ENCODE data around the gene AGXT2. TPM values are rescaled to one million over a fixed set of nuclear protein-coding genes. Genes with fewer than 3 reads are reported as not detected.

The AGXT2 gene
- total and polyA plus RNA-seq, 4 donors = 49.4 to 67.9 (median 50.6) TPM

DNA sequence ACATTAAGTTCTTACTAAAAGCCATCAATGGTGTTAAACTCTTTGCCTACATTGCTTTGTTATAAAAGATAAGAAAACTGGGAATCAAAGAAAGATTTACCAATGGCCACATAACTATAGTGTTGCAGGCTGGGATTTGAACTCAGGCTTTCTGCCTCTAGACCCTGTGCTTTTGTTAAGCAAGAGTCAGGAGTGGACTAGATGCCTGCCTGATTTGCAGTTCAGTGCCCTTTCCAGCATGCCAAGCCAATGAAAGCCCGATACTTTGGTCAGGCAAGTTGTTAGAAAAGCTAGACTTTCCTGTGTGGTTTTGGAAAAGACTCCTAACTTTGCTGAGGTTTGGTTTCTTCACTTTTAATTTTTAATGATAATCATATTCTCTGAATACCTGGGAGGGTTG is 21.4 kb upstream of the AGXT2 start:
- TF ChIP-seq, protein P1, sequence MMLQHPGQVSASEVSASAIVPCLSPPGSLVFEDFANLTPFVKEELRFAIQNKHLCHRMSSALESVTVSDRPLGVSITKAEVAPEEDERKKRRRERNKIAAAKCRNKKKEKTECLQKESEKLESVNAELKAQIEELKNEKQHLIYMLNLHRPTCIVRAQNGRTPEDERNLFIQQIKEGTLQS (IDR thresholded peaks at IDR 0.05) = no peak
- TF ChIP-seq RXRA (IDR thresholded peaks at IDR 0.05) = peak in 1 of 2 donors; percentile 30
- peak; percentile 12 to 17 for TF ChIP-seq HNF4A (conservative IDR thresholded peaks at IDR 0.05)
- Histone ChIP-seq H3K36me3 (ENCODE audit: control insufficient read depth in 4 of 4, insufficient read depth in 3 of 4, low read depth in 1 of 4, low read length in 3 of 4) (peaks cover 0 to 6% (median 2%) of the 10 kb centered on the region in 4 donors), H3K9me3 (ENCODE audit: control insufficient read depth in 4 of 4, low read length in 3 of 4) (no peaks in the 10 kb centered on the region), H3K27me3 (ENCODE audit: control insufficient read depth in 4 of 4, insufficient read depth in 4 of 4, low read length in 3 of 4) (no peaks in the 10 kb centered on the region), H3K9ac (ENCODE audit: low read depth in 1 of 2, low read length in 2 of 2) (no peak overlapping the region), H3K27ac (ENCODE audit: low read depth in 1 of 2, low read length in 2 of 2) (no peak overlapping the region), H3K4me1 (ENCODE audit: control insufficient read depth in 4 of 4, insufficient read depth in 4 of 4, low read length in 3 of 4) (peaks cover 0 to 15% (median 8%) of the 10 kb centered on the region in 4 donors), H3K4me3 (ENCODE audit: low read depth in 1 of 3, low read length in 3 of 3) (no peak overlapping the region)
- 49% methylated on average over 1 of the region's 1 CpG for WGBS
- no peak for DNase-seq (ENCODE audit: low spot score)

DNA sequence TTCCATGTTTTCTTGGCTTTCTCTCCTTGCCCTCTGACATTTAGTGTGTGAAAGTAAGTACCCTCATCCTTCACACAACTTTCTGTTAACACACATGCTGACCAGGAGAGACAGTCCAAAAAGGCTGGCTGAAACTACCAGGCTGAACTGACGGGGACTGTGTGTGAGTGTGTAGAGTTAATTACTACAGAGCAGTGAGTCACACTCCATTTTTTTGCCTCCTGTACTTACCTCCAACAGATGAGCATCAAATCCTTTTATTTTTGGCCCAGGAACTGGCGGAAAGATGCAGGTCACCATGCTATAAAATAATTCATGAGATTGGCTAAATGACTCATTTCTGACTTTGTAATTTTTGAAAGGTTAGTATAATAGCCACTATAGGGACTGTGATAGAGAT is 20.2 kb upstream of the AGXT2 start:
- Histone ChIP-seq H3K36me3 (ENCODE audit: control insufficient read depth in 4 of 4, insufficient read depth in 3 of 4, low read depth in 1 of 4, low read length in 3 of 4) (peaks cover 0 to 6% (median 2%) of the 10 kb centered on the region in 4 donors), H3K4me3 (ENCODE audit: low read depth in 1 of 3, low read length in 3 of 3) (no peak overlapping the region), H3K9ac (ENCODE audit: low read depth in 1 of 2, low read length in 2 of 2) (no peak overlapping the region), H3K4me1 (ENCODE audit: control insufficient read depth in 4 of 4, insufficient read depth in 4 of 4, low read length in 3 of 4) (peaks cover under 1 to 25% (median 19%) of the 10 kb centered on the region in 4 donors), H3K9me3 (ENCODE audit: control insufficient read depth in 4 of 4, low read length in 3 of 4) (no peaks in the 10 kb centered on the region), H3K27me3 (ENCODE audit: control insufficient read depth in 4 of 4, insufficient read depth in 4 of 4, low read length in 3 of 4) (no peaks in the 10 kb centered on the region), H3K27ac (ENCODE audit: low read depth in 1 of 2, low read length in 2 of 2) (no peak overlapping the region)
- no peak for DNase-seq (ENCODE audit: low spot score)
- WGBS = 95% methylated on average over 2 of the region's 2 CpGs
- TF ChIP-seq, protein P2, sequence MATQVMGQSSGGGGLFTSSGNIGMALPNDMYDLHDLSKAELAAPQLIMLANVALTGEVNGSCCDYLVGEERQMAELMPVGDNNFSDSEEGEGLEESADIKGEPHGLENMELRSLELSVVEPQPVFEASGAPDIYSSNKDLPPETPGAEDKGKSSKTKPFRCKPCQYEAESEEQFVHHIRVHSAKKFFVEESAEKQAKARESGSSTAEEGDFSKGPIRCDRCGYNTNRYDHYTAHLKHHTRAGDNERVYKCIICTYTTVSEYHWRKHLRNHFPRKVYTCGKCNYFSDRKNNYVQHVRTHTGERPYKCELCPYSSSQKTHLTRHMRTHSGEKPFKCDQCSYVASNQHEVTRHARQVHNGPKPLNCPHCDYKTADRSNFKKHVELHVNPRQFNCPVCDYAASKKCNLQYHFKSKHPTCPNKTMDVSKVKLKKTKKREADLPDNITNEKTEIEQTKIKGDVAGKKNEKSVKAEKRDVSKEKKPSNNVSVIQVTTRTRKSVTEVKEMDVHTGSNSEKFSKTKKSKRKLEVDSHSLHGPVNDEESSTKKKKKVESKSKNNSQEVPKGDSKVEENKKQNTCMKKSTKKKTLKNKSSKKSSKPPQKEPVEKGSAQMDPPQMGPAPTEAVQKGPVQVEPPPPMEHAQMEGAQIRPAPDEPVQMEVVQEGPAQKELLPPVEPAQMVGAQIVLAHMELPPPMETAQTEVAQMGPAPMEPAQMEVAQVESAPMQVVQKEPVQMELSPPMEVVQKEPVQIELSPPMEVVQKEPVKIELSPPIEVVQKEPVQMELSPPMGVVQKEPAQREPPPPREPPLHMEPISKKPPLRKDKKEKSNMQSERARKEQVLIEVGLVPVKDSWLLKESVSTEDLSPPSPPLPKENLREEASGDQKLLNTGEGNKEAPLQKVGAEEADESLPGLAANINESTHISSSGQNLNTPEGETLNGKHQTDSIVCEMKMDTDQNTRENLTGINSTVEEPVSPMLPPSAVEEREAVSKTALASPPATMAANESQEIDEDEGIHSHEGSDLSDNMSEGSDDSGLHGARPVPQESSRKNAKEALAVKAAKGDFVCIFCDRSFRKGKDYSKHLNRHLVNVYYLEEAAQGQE (IDR thresholded peaks at IDR 0.05) = no peak
- TF ChIP-seq, protein P1 (IDR thresholded peaks at IDR 0.05) = no peak
- TF ChIP-seq NR2F2 (IDR thresholded peaks at IDR 0.05) = no peak
- TF ChIP-seq, protein P3, sequence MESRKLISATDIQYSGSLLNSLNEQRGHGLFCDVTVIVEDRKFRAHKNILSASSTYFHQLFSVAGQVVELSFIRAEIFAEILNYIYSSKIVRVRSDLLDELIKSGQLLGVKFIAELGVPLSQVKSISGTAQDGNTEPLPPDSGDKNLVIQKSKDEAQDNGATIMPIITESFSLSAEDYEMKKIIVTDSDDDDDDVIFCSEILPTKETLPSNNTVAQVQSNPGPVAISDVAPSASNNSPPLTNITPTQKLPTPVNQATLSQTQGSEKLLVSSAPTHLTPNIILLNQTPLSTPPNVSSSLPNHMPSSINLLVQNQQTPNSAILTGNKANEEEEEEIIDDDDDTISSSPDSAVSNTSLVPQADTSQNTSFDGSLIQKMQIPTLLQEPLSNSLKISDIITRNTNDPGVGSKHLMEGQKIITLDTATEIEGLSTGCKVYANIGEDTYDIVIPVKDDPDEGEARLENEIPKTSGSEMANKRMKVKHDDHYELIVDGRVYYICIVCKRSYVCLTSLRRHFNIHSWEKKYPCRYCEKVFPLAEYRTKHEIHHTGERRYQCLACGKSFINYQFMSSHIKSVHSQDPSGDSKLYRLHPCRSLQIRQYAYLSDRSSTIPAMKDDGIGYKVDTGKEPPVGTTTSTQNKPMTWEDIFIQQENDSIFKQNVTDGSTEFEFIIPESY (IDR thresholded peaks at IDR 0.05) = no peak
- TF ChIP-seq FOXA2 (IDR thresholded peaks at IDR 0.05) = no peak
- TF ChIP-seq, protein P4, sequence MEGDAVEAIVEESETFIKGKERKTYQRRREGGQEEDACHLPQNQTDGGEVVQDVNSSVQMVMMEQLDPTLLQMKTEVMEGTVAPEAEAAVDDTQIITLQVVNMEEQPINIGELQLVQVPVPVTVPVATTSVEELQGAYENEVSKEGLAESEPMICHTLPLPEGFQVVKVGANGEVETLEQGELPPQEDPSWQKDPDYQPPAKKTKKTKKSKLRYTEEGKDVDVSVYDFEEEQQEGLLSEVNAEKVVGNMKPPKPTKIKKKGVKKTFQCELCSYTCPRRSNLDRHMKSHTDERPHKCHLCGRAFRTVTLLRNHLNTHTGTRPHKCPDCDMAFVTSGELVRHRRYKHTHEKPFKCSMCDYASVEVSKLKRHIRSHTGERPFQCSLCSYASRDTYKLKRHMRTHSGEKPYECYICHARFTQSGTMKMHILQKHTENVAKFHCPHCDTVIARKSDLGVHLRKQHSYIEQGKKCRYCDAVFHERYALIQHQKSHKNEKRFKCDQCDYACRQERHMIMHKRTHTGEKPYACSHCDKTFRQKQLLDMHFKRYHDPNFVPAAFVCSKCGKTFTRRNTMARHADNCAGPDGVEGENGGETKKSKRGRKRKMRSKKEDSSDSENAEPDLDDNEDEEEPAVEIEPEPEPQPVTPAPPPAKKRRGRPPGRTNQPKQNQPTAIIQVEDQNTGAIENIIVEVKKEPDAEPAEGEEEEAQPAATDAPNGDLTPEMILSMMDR (IDR thresholded peaks at IDR 0.05; ENCODE audit: low read depth, low read length, missing input control) = no peak
- no peak for TF ChIP-seq HNF4A (conservative IDR thresholded peaks at IDR 0.05)
- TF ChIP-seq GABPA (IDR thresholded peaks at IDR 0.05 in 1 of 2, conservative IDR thresholded peaks at IDR 0.05 in 1 of 2) = no peak
- no peak for TF ChIP-seq EGR1 (IDR thresholded peaks at IDR 0.05; ENCODE audit: low read depth in 2 of 2)
- TF ChIP-seq YY1 (IDR thresholded peaks at IDR 0.05) = no peak
- TF ChIP-seq RXRA (IDR thresholded peaks at IDR 0.05) = no peak
- TF ChIP-seq RAD21 (IDR thresholded peaks at IDR 0.05) = no peak
- TF ChIP-seq TAF1 (conservative IDR thresholded peaks at IDR 0.05) = no peak
- TF ChIP-seq FOXA1 (IDR thresholded peaks at IDR 0.05) = no peak
